ENCODE data around the gene LHPP.
A peak's percentile ranks its signal among the peaks of the same experiment; 100 is the strongest.

LHPP gene

DNA sequence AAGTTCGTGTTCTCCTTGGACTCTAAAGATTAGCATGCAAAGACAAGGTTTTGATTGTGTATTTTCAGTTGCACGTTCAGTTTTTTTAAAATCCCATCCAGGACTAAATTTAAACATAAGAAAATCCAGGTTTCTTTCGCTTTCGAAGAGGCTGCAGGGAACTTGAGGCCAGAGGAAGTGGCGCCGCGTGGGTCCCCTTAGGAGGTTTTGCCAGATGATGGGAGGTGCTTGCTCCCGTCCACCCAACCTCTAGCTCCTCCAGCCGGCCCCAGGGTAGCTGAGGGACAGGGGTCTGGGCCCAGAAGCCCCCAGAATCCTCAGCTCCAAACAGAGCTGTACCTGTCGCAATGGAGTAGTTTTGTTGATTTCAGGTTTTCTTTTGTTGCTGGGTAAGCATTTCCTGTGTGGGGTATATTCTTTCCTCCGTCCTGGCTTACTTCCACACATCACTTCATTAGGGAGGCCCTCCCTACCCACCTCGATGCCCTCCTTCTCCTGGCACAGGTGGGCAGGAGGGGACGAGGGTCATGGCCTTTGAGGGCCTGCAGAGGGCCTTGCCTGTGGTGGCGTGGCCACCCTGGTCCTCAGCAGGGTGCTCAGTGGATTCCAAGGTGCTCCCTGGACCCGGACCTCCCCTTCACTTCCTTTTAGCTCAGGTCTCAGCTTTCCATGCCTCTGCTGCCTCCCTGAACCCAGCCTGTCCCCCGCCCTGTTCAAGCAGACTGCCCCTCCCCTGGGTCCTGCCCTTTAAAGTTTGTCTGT, 32.6 kb downstream of the LHPP start:
- Histone ChIP-seq H3K4me2 (peak overlapping the region; percentile 44 to 77 (median 66)), H3K27ac (no peak overlapping the region), H4K20me1 (0 out of 22 replicates have a peak, but pooled peaks cover 0 to 8% (median 0%) of the 10 kb centered on the region in 11 experiments), H3K27me3 (peaks cover 11 to 31% (median 24%) of the 10 kb centered on the region in 11 experiments), H3K36me3 (no peaks in the 10 kb centered on the region; a peak in 1 of 22 replicates), H3K9ac (no peak overlapping the region), H3K4me3 (no peak overlapping the region), H3K9me3 (replicated peaks in 1 of 11) (no peaks in the 10 kb centered on the region), H3K4me1 (peaks cover 10 to 19% (median 14%) of the 10 kb centered on the region in 10 experiments)
- no peak for TF ChIP-seq Cebpa-rat (IDR thresholded peaks at IDR 0.05)

DNA sequence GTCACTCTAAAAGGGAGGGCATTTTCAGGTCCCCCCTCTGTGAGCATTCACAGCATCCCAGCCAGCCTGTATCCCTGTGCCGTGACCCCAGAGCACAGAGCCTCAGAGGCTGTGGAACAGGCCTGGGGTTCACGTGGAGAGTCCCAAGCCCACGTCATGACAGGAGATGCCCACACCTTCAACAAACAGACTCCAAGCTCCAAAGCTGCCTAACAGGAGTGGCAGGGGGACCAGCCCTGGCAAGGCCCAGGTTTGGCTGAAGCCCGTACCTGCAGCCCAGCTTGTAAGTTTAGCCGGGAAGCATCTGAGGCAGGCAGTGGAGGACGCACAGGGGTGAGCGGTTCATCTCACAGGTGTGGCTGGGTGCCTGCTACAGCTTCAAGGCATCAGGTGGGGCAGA, 33.5 kb downstream of the LHPP start:
- 0 out of 22 replicates have a peak, but pooled peaks cover 0 to 8% (median 0%) of the 10 kb centered on the region in 11 experiments for H4K20me1 ChIP-seq

DNA sequence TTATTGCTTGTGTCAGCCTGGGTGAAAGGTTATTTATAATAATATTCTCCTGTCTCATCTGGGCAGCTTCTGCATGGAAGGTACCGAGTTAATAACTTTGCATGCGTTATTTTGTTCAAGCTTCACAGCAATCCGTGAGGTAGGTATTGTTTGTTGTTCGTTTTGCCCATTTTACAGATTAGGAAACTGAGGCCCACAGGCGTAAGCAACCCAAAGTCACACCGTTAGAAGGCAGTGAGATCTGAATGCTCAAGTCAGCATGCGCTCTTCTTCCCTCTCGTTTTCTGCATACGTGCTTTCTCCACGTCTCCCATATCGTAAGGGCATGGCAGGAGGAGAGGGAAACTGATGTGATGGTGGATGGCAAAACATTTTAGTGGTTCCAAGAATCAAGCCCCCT, 34.1 kb downstream of the LHPP start:
- H3K36me3 ChIP-seq = peaks cover 0 to 7% (median 3%) of the 10 kb centered on the region in 11 experiments; a peak in 8 of 22 replicates
- H3K9ac ChIP-seq = no peak overlapping the region
- peaks cover 2 to 4% (median 2%) of the 10 kb centered on the region in 11 experiments; a peak in 20 of 22 replicates for H3K9me3 ChIP-seq (replicated peaks in 1 of 11)
- no peak overlapping the region for H3K4me2 ChIP-seq
- TF ChIP-seq Cebpa-rat (IDR thresholded peaks at IDR 0.05) = no peak
- H3K4me1 ChIP-seq = peaks cover 10 to 19% (median 14%) of the 10 kb centered on the region in 10 experiments
- H3K27ac ChIP-seq = no peak overlapping the region
- no peak overlapping the region for H3K4me3 ChIP-seq
- H3K27me3 ChIP-seq = peaks cover 11 to 31% (median 24%) of the 10 kb centered on the region in 11 experiments
- H4K20me1 ChIP-seq = 0 out of 22 replicates have a peak, but pooled peaks cover 0 to 8% (median 0%) of the 10 kb centered on the region in 11 experiments

More for the DNA sequence above, 33.5 kb downstream of the LHPP start:
- peaks cover 11 to 31% (median 24%) of the 10 kb centered on the region in 11 experiments for H3K27me3 ChIP-seq
- H3K9me3 ChIP-seq (replicated peaks in 1 of 11) = no peaks in the 10 kb centered on the region
- H3K27ac ChIP-seq = no peak overlapping the region
- H3K4me1 ChIP-seq = peaks cover 10 to 19% (median 14%) of the 10 kb centered on the region in 10 experiments
- H3K4me2 ChIP-seq = no peak overlapping the region
- TF ChIP-seq Cebpa-rat (IDR thresholded peaks at IDR 0.05) = no peak
- no peak overlapping the region for H3K9ac ChIP-seq
- H3K4me3 ChIP-seq = no peak overlapping the region
- H3K36me3 ChIP-seq = peaks cover 0 to 3% (median 0%) of the 10 kb centered on the region in 11 experiments; a peak in 1 of 22 replicates

DNA sequence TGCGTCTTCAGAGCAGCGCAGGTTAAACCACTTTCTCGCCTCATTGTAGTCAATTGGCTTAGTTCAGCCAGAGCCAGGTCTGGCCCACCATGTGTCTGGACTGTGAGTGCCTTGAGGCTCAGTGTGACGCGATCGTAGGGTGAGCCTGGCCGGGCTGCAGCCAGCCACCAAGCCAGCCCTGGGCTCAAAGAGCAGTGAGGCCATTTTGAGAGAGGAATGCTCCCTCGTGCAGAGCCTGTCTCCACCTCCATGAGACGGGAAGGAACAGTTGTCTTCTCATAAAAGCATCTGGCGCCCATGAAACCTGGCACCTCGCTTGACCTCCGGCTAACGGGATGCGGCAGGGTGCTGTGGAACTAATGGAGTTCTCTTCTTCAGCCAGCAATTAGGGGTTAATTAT, 34.5 kb downstream of the LHPP start:
- Histone ChIP-seq H3K27me3 (peaks cover 11 to 31% (median 24%) of the 10 kb centered on the region in 11 experiments), H3K27ac (no peak overlapping the region), H3K4me3 (no peak overlapping the region), H4K20me1 (0 out of 22 replicates have a peak, but pooled peaks cover 0 to 8% (median 0%) of the 10 kb centered on the region in 11 experiments), H3K9me3 (replicated peaks in 1 of 11) (peaks cover 6 to 8% (median 7%) of the 10 kb centered on the region in 11 experiments; a peak in 20 of 22 replicates), H3K4me2 (no peak overlapping the region), H3K9ac (no peak overlapping the region), H3K36me3 (peaks cover 0 to 11% (median 7%) of the 10 kb centered on the region in 11 experiments; a peak in 8 of 22 replicates), H3K4me1 (peaks cover 10 to 19% (median 14%) of the 10 kb centered on the region in 10 experiments)
- no peak for TF ChIP-seq Cebpa-rat (IDR thresholded peaks at IDR 0.05)

DNA sequence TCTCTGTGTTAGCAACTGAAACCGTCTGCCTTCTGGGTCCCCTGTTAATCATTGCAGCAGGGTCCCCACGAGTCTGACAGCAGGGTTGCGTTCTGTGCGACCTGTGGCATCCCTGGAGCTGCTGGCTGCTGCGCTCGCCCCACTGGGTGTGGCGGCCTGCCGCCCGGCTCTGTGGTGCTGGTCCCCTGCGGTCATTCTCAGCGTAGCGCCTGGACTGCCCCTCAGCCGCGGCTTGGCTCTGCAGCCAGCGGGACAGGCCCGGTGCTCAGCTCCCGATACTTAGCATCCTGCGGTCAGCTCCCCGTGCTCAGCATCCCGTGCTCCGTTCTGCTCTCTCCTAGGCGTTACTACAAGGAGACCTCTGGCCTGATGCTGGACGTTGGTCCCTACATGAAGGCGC, 35.0 kb downstream of the LHPP start:
- H3K27ac ChIP-seq = no peak overlapping the region
- 0 out of 22 replicates have a peak, but pooled peaks cover 0 to 8% (median 0%) of the 10 kb centered on the region in 11 experiments for H4K20me1 ChIP-seq
- H3K36me3 ChIP-seq = peaks cover 0 to 12% (median 8%) of the 10 kb centered on the region in 11 experiments; a peak in 8 of 22 replicates
- peaks cover 11 to 31% (median 24%) of the 10 kb centered on the region in 11 experiments for H3K27me3 ChIP-seq
- TF ChIP-seq Cebpa-rat (IDR thresholded peaks at IDR 0.05) = no peak
- H3K4me3 ChIP-seq = no peak overlapping the region
- H3K9ac ChIP-seq = no peak overlapping the region
- peaks cover 10 to 19% (median 14%) of the 10 kb centered on the region in 10 experiments for H3K4me1 ChIP-seq
- H3K4me2 ChIP-seq = no peak overlapping the region
- peaks cover 8 to 11% (median 9%) of the 10 kb centered on the region in 11 experiments; a peak in 20 of 22 replicates for H3K9me3 ChIP-seq (replicated peaks in 1 of 11)

DNA sequence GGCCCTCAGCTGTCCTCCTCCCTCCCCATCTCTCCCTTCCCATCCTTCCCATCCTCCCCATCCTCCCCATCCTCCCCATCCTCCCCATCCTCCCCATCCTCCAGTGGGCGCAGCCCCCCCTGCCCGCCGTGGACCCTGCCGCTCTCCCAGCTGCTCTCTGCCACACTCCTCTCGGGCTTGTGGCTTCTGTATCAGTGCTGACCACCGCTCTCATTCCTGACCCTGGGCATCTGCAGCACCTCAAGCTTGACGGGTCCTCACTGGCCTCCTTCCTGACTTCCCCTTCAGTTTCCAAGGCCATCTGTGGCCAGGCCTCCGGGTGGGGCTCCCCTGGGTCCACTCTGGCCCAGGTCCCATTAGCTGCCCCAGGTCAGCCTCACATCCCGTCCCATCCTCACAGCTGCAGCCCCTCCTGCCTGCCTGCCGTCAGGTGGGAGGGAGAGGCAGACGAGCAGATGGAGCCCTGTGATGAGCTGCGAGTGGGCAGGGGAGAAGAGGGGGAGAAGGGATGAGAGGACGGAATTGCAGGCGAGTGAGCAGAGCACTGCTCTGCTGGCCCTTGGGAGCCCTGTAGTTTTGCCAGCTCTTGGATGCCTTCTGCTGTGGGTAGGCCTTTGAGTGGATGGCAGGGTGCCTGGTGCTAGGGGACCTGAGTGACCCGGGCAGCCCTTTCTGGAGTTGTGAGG, 35.7 kb downstream of the LHPP start:
- TF ChIP-seq Cebpa-rat (IDR thresholded peaks at IDR 0.05) = no peak
- Histone ChIP-seq H3K4me2 (no peak overlapping the region), H3K9me3 (replicated peaks in 1 of 11) (peaks cover 8 to 11% (median 9%) of the 10 kb centered on the region in 11 experiments; a peak in 20 of 22 replicates), H4K20me1 (0 out of 22 replicates have a peak, but pooled peaks cover 0 to 8% (median 0%) of the 10 kb centered on the region in 11 experiments), H3K4me3 (no peak overlapping the region), H3K27me3 (peaks cover 11 to 31% (median 24%) of the 10 kb centered on the region in 11 experiments), H3K4me1 (peaks cover 10 to 19% (median 14%) of the 10 kb centered on the region in 10 experiments), H3K27ac (no peak overlapping the region), H3K36me3 (peaks cover 0 to 12% (median 8%) of the 10 kb centered on the region in 11 experiments; a peak in 8 of 22 replicates), H3K9ac (no peak overlapping the region)

DNA sequence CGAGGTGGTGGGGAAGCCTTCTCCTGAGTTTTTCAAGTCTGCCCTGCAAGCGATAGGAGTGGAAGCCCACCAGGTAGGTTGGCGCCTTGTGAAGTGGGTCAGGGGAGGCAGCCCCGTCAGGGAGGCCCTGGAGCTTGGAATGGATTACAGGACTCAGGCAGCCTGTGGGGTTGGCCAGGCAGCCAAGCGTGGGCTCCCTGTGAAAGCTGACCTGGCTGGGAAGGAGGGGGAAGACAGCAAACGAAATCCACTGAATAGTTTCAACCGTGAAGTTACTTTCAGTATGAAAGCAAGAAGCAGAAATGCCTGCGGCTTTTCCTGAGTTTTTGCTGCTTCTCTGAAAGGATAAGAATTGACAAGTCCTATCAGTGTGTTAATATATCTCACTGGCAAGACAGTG, 36.4 kb downstream of the LHPP start:
- Histone ChIP-seq H3K4me2 (no peak overlapping the region), H3K4me1 (peaks cover 10 to 19% (median 14%) of the 10 kb centered on the region in 10 experiments), H3K36me3 (peaks cover 0 to 12% (median 8%) of the 10 kb centered on the region in 11 experiments; a peak in 8 of 22 replicates), H3K27me3 (peaks cover 11 to 25% (median 21%) of the 10 kb centered on the region in 11 experiments), H3K9ac (no peak overlapping the region), H4K20me1 (0 out of 22 replicates have a peak, but pooled peaks cover 0 to 5% (median 0%) of the 10 kb centered on the region in 11 experiments), H3K9me3 (replicated peaks in 1 of 11) (peaks cover 8 to 11% (median 9%) of the 10 kb centered on the region in 11 experiments; a peak in 20 of 22 replicates), H3K27ac (no peak overlapping the region), H3K4me3 (no peak overlapping the region)
- TF ChIP-seq Cebpa-rat (IDR thresholded peaks at IDR 0.05) = no peak

DNA sequence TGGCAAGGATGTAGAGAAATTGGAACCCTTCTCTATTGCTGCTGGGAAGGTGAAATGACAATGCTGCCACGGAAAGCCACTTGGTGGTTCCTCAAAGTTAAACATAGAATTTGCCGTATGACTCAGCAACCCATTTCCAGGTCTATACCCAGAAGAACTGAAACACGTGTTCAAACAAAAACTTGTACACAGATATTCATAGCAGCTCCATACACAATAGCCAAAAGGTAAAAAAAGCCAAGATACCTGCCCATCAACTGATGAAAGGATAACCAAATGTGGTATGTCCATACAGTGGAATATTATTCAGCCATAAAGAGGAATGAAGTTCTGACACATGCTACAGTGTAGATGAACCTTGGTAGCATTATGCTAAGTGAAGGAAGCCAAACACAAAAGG, 39.1 kb downstream of the LHPP start:
- H3K27ac ChIP-seq = no peak overlapping the region
- no peak overlapping the region for H3K9ac ChIP-seq
- no peaks in the 10 kb centered on the region for H3K4me1 ChIP-seq
- no peaks in the 10 kb centered on the region for H4K20me1 ChIP-seq
- no peak overlapping the region for H3K4me2 ChIP-seq
- H3K4me3 ChIP-seq = no peak overlapping the region
- H3K9me3 ChIP-seq (replicated peaks in 1 of 11) = peaks cover 8 to 11% (median 9%) of the 10 kb centered on the region in 11 experiments; a peak in 20 of 22 replicates
- no peaks in the 10 kb centered on the region for H3K27me3 ChIP-seq
- peaks cover 0 to 12% (median 8%) of the 10 kb centered on the region in 11 experiments; a peak in 8 of 22 replicates for H3K36me3 ChIP-seq
- no peak for TF ChIP-seq Cebpa-rat (IDR thresholded peaks at IDR 0.05)

Measured in BLaER1 treated with 17β-estradiol and CSF1 and Interleukin-3, amounts not matched to agents 10 nM and 100 nM (cell line).